Liver (tissue), 9 donors: ENCODE measurements around the gene METAP2. TPM values are rescaled to one million over a fixed set of nuclear protein-coding genes. Genes with fewer than 3 reads are reported as not detected.

Experiments
- DNase-seq: peaks from one replicate; pipeline ENCODE4 v3.0.0-alpha.2; 2017; ENCODE audit warnings: low spot score
- H3K27ac ChIP-seq, 2 donors: one replicate each; pipeline ENCODE4 v1.7.0; 2013; ENCODE audit warnings: inconsistent platforms in 2 of 2, low read length in 2 of 2, control low read depth in 1 of 2, low read depth in 1 of 2, mild to moderate bottlenecking in 1 of 2
- H3K27me3 ChIP-seq, 4 donors: one replicate each; pipeline versions ENCODE4 v1.6.1 to v1.7.0; 2013; ENCODE audit warnings: low read length in 3 of 4, inconsistent platforms in 1 of 4, mild to moderate bottlenecking in 1 of 4, moderate library complexity in 1 of 4; ENCODE audit not compliant: control insufficient read depth in 4 of 4, insufficient read depth in 4 of 4
- H3K36me3 ChIP-seq, 4 donors: one replicate each; pipeline versions ENCODE4 v1.6.1 to v1.7.0; 2013; ENCODE audit warnings: low read length in 3 of 4, mild to moderate bottlenecking in 3 of 4, low read depth in 1 of 4, moderate library complexity in 1 of 4; ENCODE audit not compliant: control insufficient read depth in 4 of 4, insufficient read depth in 3 of 4
- H3K4me1 ChIP-seq, 4 donors: one replicate each; pipeline versions ENCODE4 v1.6.1 to v1.7.0; 2013; ENCODE audit warnings: low read length in 3 of 4, mild to moderate bottlenecking in 3 of 4, moderate library complexity in 1 of 4; ENCODE audit not compliant: control insufficient read depth in 4 of 4, insufficient read depth in 4 of 4
- H3K4me3 ChIP-seq, 3 donors: one replicate each; pipeline versions ENCODE4 v1.6.1 to v1.7.0; 2013; ENCODE audit warnings: low read length in 3 of 3, control low read depth in 1 of 3, low read depth in 1 of 3, mild to moderate bottlenecking in 1 of 3
- H3K9ac ChIP-seq, 2 donors: one replicate each; pipeline ENCODE4 v1.7.0; 2013; ENCODE audit warnings: low read length in 2 of 2, mild to moderate bottlenecking in 2 of 2, moderate library complexity in 2 of 2, control low read depth in 1 of 2, low read depth in 1 of 2
- H3K9me3 ChIP-seq, 4 donors: one replicate each; pipeline versions ENCODE4 v1.6.1 to v1.7.0; 2013; ENCODE audit warnings: low read length in 3 of 4; ENCODE audit not compliant: control insufficient read depth in 4 of 4
- ATF3 ChIP-seq: IDR thresholded peaks from 2 replicates; pipeline ENCODE4 v1.6.1; 2016; ENCODE audit warnings: antibody characterized with exemption
- CTCF ChIP-seq: fragments of 150-350 bp; IDR thresholded peaks from 2 replicates; pipeline ENCODE4 v1.5.1; 2017; ENCODE audit warnings: improper control_type of control experiment, low read depth, low read length; ENCODE audit not compliant: missing input control
- FOXA2 ChIP-seq: IDR thresholded peaks from 2 replicates; pipeline ENCODE4 v1.6.1; 2016; ENCODE audit warnings: antibody characterized with exemption
- GABPA ChIP-seq, 2 donors: IDR thresholded peaks in 1 of 2; conservative IDR thresholded peaks in 1 of 2; 2 replicates each; pipeline ENCODE4 v1.6.1; 2016; ENCODE audit warnings: antibody characterized with exemption in 2 of 2, mild to moderate bottlenecking in 1 of 2, moderate library complexity in 1 of 2
- HNF4G ChIP-seq: IDR thresholded peaks from 2 replicates; pipeline ENCODE4 v1.6.1; 2016; ENCODE audit warnings: antibody characterized with exemption
- JUND ChIP-seq, 2 donors: IDR thresholded peaks; 2 replicates each; pipeline ENCODE4 v1.6.1; 2016; ENCODE audit warnings: antibody characterized with exemption in 2 of 2
- NR2F2 ChIP-seq: IDR thresholded peaks from 2 replicates; pipeline ENCODE4 v1.6.1; 2016; ENCODE audit warnings: antibody characterized with exemption
- RAD21 ChIP-seq, 2 donors: IDR thresholded peaks; 2 replicates each; pipeline ENCODE4 v1.6.1; 2016; ENCODE audit warnings: antibody characterized with exemption in 2 of 2, mild to moderate bottlenecking in 2 of 2
- REST ChIP-seq: IDR thresholded peaks from 2 replicates; pipeline ENCODE4 v1.6.1; 2016; ENCODE audit warnings: antibody characterized with exemption, mild to moderate bottlenecking
- RXRA ChIP-seq, 2 donors: IDR thresholded peaks; 2 replicates each; pipeline ENCODE4 v1.6.1; 2017 to 2018; ENCODE audit warnings: antibody characterized with exemption in 2 of 2, mild to moderate bottlenecking in 1 of 2
- SP1 ChIP-seq: IDR thresholded peaks from 2 replicates; pipeline ENCODE4 v1.6.1; 2018; ENCODE audit warnings: antibody characterized with exemption, mild to moderate bottlenecking
- TAF1 ChIP-seq: conservative IDR thresholded peaks from 2 replicates; pipeline ENCODE4 v1.6.1; 2016; ENCODE audit warnings: antibody characterized with exemption, mild to moderate bottlenecking
- WGBS: extraction: QIAGEN DNeasy Blood & Tissue Kit; methylation state at CpG from one replicate; pipeline ENCODE4 v1.1.7; 2013; 5-methylcytosine and 5-hydroxymethylcytosine counted together
- polyA plus RNA-seq, 2 donors: library from polyadenylated mRNA; stranded (reverse) in 1 of 2; unstranded in 1 of 2; fragments of 200-250 nt in 1 of 2; fragments of >200 nt in 1 of 2; fragmentation: Nextera tagmentation in 1 of 2; extraction: Ambion mirVana in 1 of 2; gene quantifications; one replicate each; pipeline versions ENCODE4 v1.2.1 to v1.2.3, GENCODE V29; 2013 to 2015
- total RNA-seq, 2 donors: library from RNA; depleted of rRNA; stranded (reverse); fragments of >200 nt; gene quantifications; one replicate each; pipeline ENCODE4 v1.2.3, GENCODE V29; 2014
- TF ChIP-seq, protein P1 (sequence below): IDR thresholded peaks from 2 replicates; pipeline ENCODE4 v1.6.1; 2016; ENCODE audit warnings: antibody characterized with exemption
- donor health status: healthy.
- donor health status: healthy.
- donor health status: healthy.
- donor health status: healthy.
- donor health status: healthy.

METAP2 gene
- total and polyA plus RNA-seq, 4 donors: 31.2 to 45.7 (median 35.7) TPM

DNA sequence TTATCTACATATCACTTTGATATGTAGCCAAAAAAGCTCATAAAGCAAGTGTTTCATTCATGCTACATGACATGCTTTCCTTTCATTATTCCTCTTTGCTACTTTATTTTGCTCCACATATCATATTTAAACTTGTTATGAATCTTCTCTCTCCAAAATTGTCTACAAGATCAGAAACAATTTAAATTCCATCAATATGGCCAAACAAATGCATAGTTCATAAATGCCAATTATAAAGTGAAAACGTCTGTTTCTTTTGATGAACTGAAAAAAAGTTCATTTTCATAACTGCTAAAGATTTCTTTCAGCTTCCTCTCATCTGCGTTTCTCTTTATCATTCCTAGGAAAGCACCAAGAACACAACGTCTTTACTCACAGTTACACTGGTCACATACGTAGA lies 54.5 kb downstream of the METAP2 start:
- Histone ChIP-seq H3K9ac (no peak overlapping the region), H3K27me3 (no peaks in the 10 kb centered on the region), H3K9me3 (no peaks in the 10 kb centered on the region), H3K27ac (no peak overlapping the region), H3K4me1 (no peaks in the 10 kb centered on the region), H3K36me3 (no peaks in the 10 kb centered on the region), H3K4me3 (no peak overlapping the region)
- no peak for DNase-seq
- WGBS: 75% methylated on average over 4 of the region's 4 CpGs
- TF ChIP-seq RAD21 (IDR thresholded peaks at IDR 0.05) (no peak), FOXA2 (no peak), NR2F2 (no peak), JUND (IDR thresholded peaks at IDR 0.05) (no peak), HNF4G (no peak), TAF1 (no peak), CTCF (no peak), SP1 (no peak), REST (no peak)
- TF ChIP-seq, protein P1, sequence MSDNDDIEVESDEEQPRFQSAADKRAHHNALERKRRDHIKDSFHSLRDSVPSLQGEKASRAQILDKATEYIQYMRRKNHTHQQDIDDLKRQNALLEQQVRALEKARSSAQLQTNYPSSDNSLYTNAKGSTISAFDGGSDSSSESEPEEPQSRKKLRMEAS: no peak

- WGBS: 95% methylated on average over 4 of the region's 4 CpGs
- Histone ChIP-seq H3K27me3 (no peaks in the 10 kb centered on the region), H3K9ac (no peak overlapping the region), H3K36me3 (no peaks in the 10 kb centered on the region), H3K4me3 (no peak overlapping the region), H3K4me1 (no peaks in the 10 kb centered on the region), H3K27ac (no peak overlapping the region), H3K9me3 (no peaks in the 10 kb centered on the region)
- DNase-seq: no peak
- TF ChIP-seq CTCF (no peak), TAF1 (no peak), HNF4G (no peak), SP1 (no peak), GABPA (IDR thresholded peaks at IDR 0.05 in 1 of 2, conservative IDR thresholded peaks at IDR 0.05 in 1 of 2) (no peak), RXRA (IDR thresholded peaks at IDR 0.05) (no peak), ATF3 (no peak), FOXA2 (no peak)
- TF ChIP-seq, protein P1: no peak
Observed at GRCh38 chr12:95529693-95530225, 55.8 kb downstream of the METAP2 start.
